H1 (cell line): ENCODE results near the gene CRPPA. TPM values are rescaled to one million over a fixed set of nuclear protein-coding genes. Genes with fewer than 3 reads are reported as not detected.

Experiments used
- CTCF ChIA-PET: fragments of 300-600 bp; sonication (Branson Sonifier 250); formaldehyde crosslinking; loops from one replicate; lab custom pipeline; 2021; ENCODE audit not compliant: partially characterized antibody; lab: Charles Lee
- POLR2A ChIA-PET: fragments of 300-600 bp; sonication (Branson Sonifier 250); formaldehyde crosslinking; loops from one replicate; lab custom pipeline; 2021; ENCODE audit warnings: inconsistent platforms; ENCODE audit not compliant: partially characterized antibody; lab: Charles Lee
- DNase-seq, 2 experiments: peaks; one replicate each; pipeline versions ENCODE4 v3.0.0 to v3.0.0-alpha.2; 2010 to 2022; ENCODE audit warnings: low spot score in 2 of 2, low read depth in 1 of 2, mixed read lengths in 1 of 2
- FAIRE-seq: peaks from 2 replicates; lab custom pipeline; 2011; peaks lifted over from hg19 to GRCh38; lab: Jason Lieb, UNC
- H2AFZ ChIP-seq: 2 replicates; pipeline ENCODE4 v1.8.1; 2012; ENCODE audit warnings: low read length, inconsistent platforms
- H2AK5ac ChIP-seq: 2 replicates; pipeline ENCODE4 v1.6.1; 2013; ENCODE audit warnings: low read depth, low read length
- H2BK120ac ChIP-seq: replicated peaks from 2 replicates; pipeline ENCODE3; 2013; ENCODE audit warnings: low read depth, low read length, inconsistent platforms
- H2BK12ac ChIP-seq: 2 replicates; pipeline ENCODE4 v1.6.1; 2013; ENCODE audit warnings: low read depth, low read length
- H2BK15ac ChIP-seq: 2 replicates; pipeline ENCODE4 v1.6.1; 2013; ENCODE audit warnings: low read length
- H2BK20ac ChIP-seq: 2 replicates; pipeline ENCODE4 v1.6.1; 2013; ENCODE audit warnings: low read length
- H2BK5ac ChIP-seq: 2 replicates; pipeline ENCODE4 v1.6.1; 2013; ENCODE audit warnings: low read depth, low read length
- H3K14ac ChIP-seq: 2 replicates; pipeline ENCODE4 v1.6.1; 2013; ENCODE audit warnings: inconsistent platforms; ENCODE audit not compliant: insufficient read length
- H3K18ac ChIP-seq: 2 replicates; pipeline ENCODE4 v1.6.1; 2013; ENCODE audit warnings: low read length; ENCODE audit errors: extremely low read depth
- H3K23ac ChIP-seq: 2 replicates; pipeline ENCODE4 v1.6.1; 2013; ENCODE audit warnings: inconsistent platforms; ENCODE audit not compliant: insufficient read length
- H3K23me2 ChIP-seq: 2 replicates; pipeline ENCODE4 v1.6.1; 2013; ENCODE audit warnings: low read depth, low read length
- H3K27ac ChIP-seq: 2 replicates; pipeline ENCODE4 v1.6.1; 2011; ENCODE audit warnings: low read depth, low read length, inconsistent platforms
- H3K27me3 ChIP-seq, 4 experiments: replicated peaks in 1 of 4; 1 replicate in 1 of 4; 2 replicates in 3 of 4; pipeline versions ENCODE4 v1.6.1 to v1.8.1; 2011 to 2013; ENCODE audit warnings: low read length in 3 of 4, mild to moderate bottlenecking in 3 of 4, inconsistent platforms in 2 of 4, mixed read lengths in 2 of 4, moderate library complexity in 1 of 4; ENCODE audit not compliant: control insufficient read depth in 3 of 4, insufficient read depth in 3 of 4; ENCODE audit errors: extremely low read depth in 1 of 4
- H3K36me3 ChIP-seq, 4 experiments: 2 replicates each; pipeline versions ENCODE4 v1.6.1 to v1.8.1; 2011 to 2013; ENCODE audit warnings: mild to moderate bottlenecking in 4 of 4, low read length in 3 of 4, moderate library complexity in 2 of 4, control low read depth in 1 of 4, inconsistent platforms in 1 of 4; ENCODE audit not compliant: insufficient read depth in 4 of 4, control insufficient read depth in 2 of 4
- H3K4ac ChIP-seq: replicated peaks from 2 replicates; pipeline ENCODE3; 2013; ENCODE audit warnings: low read length, low read depth, mixed read lengths, inconsistent platforms; ENCODE audit not compliant: insufficient read length
- H3K4me1 ChIP-seq, 4 experiments: replicated peaks in 1 of 4; 1 replicate in 1 of 4; 2 replicates in 3 of 4; pipeline versions ENCODE4 v1.6.1 to v1.8.1; 2011 to 2013; ENCODE audit warnings: low read length in 3 of 4, inconsistent platforms in 2 of 4, mixed read lengths in 1 of 4; ENCODE audit not compliant: insufficient read depth in 4 of 4, control insufficient read depth in 3 of 4
- H3K4me2 ChIP-seq, 2 experiments: 2 replicates each; pipeline versions ENCODE4 v1.6.1 to v1.8.1; 2011 to 2013; ENCODE audit warnings: low read depth in 2 of 2, low read length in 2 of 2, control low read depth in 1 of 2, inconsistent platforms in 1 of 2, mild to moderate bottlenecking in 1 of 2; ENCODE audit not compliant: insufficient read depth in 1 of 2
- H3K4me3 ChIP-seq, 4 experiments: fragments of 200-600, 300-600 bp in 1 of 4; sonication (generic), shearing (Covaris generic), sonication (Bioruptor Twin) in 1 of 4; 2 replicates each; pipeline versions ENCODE4 v1.5.1 to v1.8.1; 2011 to 2016; ENCODE audit warnings: low read length in 4 of 4, low read depth in 3 of 4, control low read depth in 2 of 4, inconsistent platforms in 2 of 4, mild to moderate bottlenecking in 2 of 4, mixed read lengths in 1 of 4, moderate library complexity in 1 of 4; ENCODE audit not compliant: insufficient read depth in 2 of 4; ENCODE audit errors: extremely low read depth in 1 of 4
- H3K56ac ChIP-seq: replicated peaks from 2 replicates; pipeline ENCODE3; 2013; ENCODE audit warnings: low read depth, mild to moderate bottlenecking, mixed read lengths, low read length, inconsistent platforms; ENCODE audit not compliant: insufficient read length
- H3K79me1 ChIP-seq: 2 replicates; pipeline ENCODE4 v1.6.1; 2013; ENCODE audit warnings: low read depth, low read length, control low read depth
- H3K79me2 ChIP-seq, 2 experiments: 2 replicates each; pipeline versions ENCODE4 v1.6.1 to v1.8.1; 2012 to 2013; ENCODE audit warnings: low read length in 2 of 2, mild to moderate bottlenecking in 2 of 2, inconsistent platforms in 1 of 2; ENCODE audit not compliant: insufficient read depth in 2 of 2, control insufficient read depth in 1 of 2
- H3K9ac ChIP-seq, 4 experiments: replicated peaks in 1 of 4; 1 replicate in 1 of 4; 2 replicates in 3 of 4; pipeline versions ENCODE4 v1.6.1 to v1.8.1; 2011 to 2013; ENCODE audit warnings: low read depth in 3 of 4, low read length in 3 of 4, control low read depth in 2 of 4, mild to moderate bottlenecking in 2 of 4, moderate library complexity in 2 of 4, inconsistent platforms in 1 of 4; ENCODE audit errors: extremely low read depth in 1 of 4
- H3K9me3 ChIP-seq, 2 experiments: 2 replicates each; pipeline versions ENCODE4 v1.6.1 to v1.8.1; 2012 to 2013; ENCODE audit warnings: mild to moderate bottlenecking in 2 of 2, moderate library complexity in 2 of 2, control low read depth in 1 of 2, inconsistent platforms in 1 of 2, low read depth in 1 of 2, low read length in 1 of 2, mixed read lengths in 1 of 2; ENCODE audit not compliant: insufficient read depth in 2 of 2
- H4K20me1 ChIP-seq, 2 experiments: replicated peaks in 1 of 2; 2 replicates each; pipeline versions ENCODE3 to v1.8.1; 2011 to 2013; ENCODE audit warnings: inconsistent platforms in 2 of 2, low read length in 2 of 2, mild to moderate bottlenecking in 1 of 2; ENCODE audit not compliant: insufficient read depth in 2 of 2, control insufficient read depth in 1 of 2
- H4K5ac ChIP-seq: 2 replicates; pipeline ENCODE4 v1.6.1; 2013; ENCODE audit warnings: low read length, low read depth, mixed read lengths, inconsistent platforms; ENCODE audit not compliant: insufficient read length
- H4K8ac ChIP-seq: 2 replicates; pipeline ENCODE4 v1.8.0; 2013; ENCODE audit warnings: mild to moderate bottlenecking, moderate library complexity, low read length, inconsistent platforms; ENCODE audit not compliant: insufficient read depth; ENCODE audit errors: extremely low read depth
- H4K91ac ChIP-seq: replicated peaks from 2 replicates; pipeline ENCODE3; 2013; ENCODE audit warnings: low read length, mixed read lengths, inconsistent platforms; ENCODE audit not compliant: insufficient read length
- ASH2L ChIP-seq: fragments of 200-600, 300-600 bp; sonication (generic); IDR thresholded peaks from one replicate; pipeline ENCODE4 v1.7.1; 2017; ENCODE audit warnings: low read length
- CBX5 ChIP-seq: fragments of 300-800, 300-1000 bp; sonication (generic); IDR thresholded peaks from 2 replicates; pipeline ENCODE4 v1.7.1; 2016; ENCODE audit warnings: antibody characterized with exemption, low read length, low read depth
- CEBPB ChIP-seq: IDR thresholded peaks from 2 replicates; pipeline ENCODE4 v1.6.1; 2012; ENCODE audit warnings: low read depth, low read length
- CREB1 ChIP-seq: IDR thresholded peaks from 2 replicates; pipeline ENCODE4 v1.6.1; 2012; ENCODE audit warnings: inconsistent platforms
- E2F6 ChIP-seq: IDR thresholded peaks from 2 replicates; pipeline ENCODE4 v1.6.1; 2012; ENCODE audit warnings: inconsistent platforms
- FOSL1 ChIP-seq: IDR thresholded peaks from 2 replicates; pipeline ENCODE4 v1.6.1; 2011; ENCODE audit warnings: mild to moderate bottlenecking, low read depth, low read length, moderate library complexity; ENCODE audit not compliant: insufficient read depth
- JUND ChIP-seq: IDR thresholded peaks from 2 replicates; pipeline ENCODE4 v1.6.1; 2011; ENCODE audit warnings: mild to moderate bottlenecking, improper control_type of control experiment, low read length
- POLR2AphosphoS5 ChIP-seq: IDR thresholded peaks from 2 replicates; pipeline ENCODE4 v1.6.1; 2011; ENCODE audit warnings: low read depth, low read length
- POU5F1 ChIP-seq: IDR thresholded peaks from 2 replicates; pipeline ENCODE4 v1.6.1; 2011; ENCODE audit warnings: low read depth, mild to moderate bottlenecking, low read length, moderate library complexity
- RNF2 ChIP-seq: fragments of 200-900, 300-1000 bp; sonication (generic); IDR thresholded peaks from 2 replicates; pipeline ENCODE4 v1.7.1; 2016; ENCODE audit warnings: borderline replicate concordance, low read depth, mild to moderate bottlenecking, antibody characterized with exemption, low read length; ENCODE audit not compliant: poor library complexity, severe bottlenecking; ENCODE audit errors: missing control alignments
- SIX5 ChIP-seq: IDR thresholded peaks from 2 replicates; pipeline ENCODE4 v1.6.1; 2011; ENCODE audit warnings: mild to moderate bottlenecking, low read depth, low read length
- TAF7 ChIP-seq: optimal IDR thresholded peaks from 2 replicates; pipeline ENCODE3; 2011; ENCODE audit warnings: low read depth, mild to moderate bottlenecking, inconsistent platforms, low read length, moderate library complexity, borderline replicate concordance
- WGBS, 2 experiments: shearing (Covaris generic) in 1 of 2; methylation state at CpG; one replicate each; pipeline versions ENCODE4 v1.1.6 to v1.1.7; 2013 to 2015; ENCODE audit warnings: low lambda C conversion rate in 2 of 2, mixed read lengths in 2 of 2, inconsistent platforms in 1 of 2, low coverage in 1 of 2, missing lambda C conversion rate in 1 of 2; ENCODE audit not compliant: insufficient replicate concordance in 2 of 2, insufficient coverage in 1 of 2, insufficient read length in 1 of 2; ENCODE audit errors: extremely low coverage in 1 of 2, missing lambda C conversion rate in 1 of 2; 5-methylcytosine and 5-hydroxymethylcytosine counted together
- polyA plus RNA-seq, 7 experiments: library from polyadenylated mRNA; depleted of rRNA in 3 of 7; stranded (reverse) in 5 of 7; unstranded in 2 of 7; fragments of >200 nt in 5 of 7; fragments of 200-250 nt in 2 of 7; gene quantifications; 1 replicate in 5 of 7; 2 replicates in 1 of 7; 4 replicates in 1 of 7; pipeline versions ENCODE4 v1.2.1 to v1.2.3, GENCODE V29; 2011 to 2013; ENCODE audit warnings: missing spikeins in 2 of 7, mixed read lengths in 2 of 7
- total RNA-seq: library from RNA; stranded (reverse); fragmentation: NEBNext Ultra II Directional; extraction: Animal tissue kit (Norgen Biotek cat#: 25700); gene quantifications from 2 replicates; pipeline ENCODE4 v1.2.1, GENCODE V29; 2021
- TF ChIP-seq, protein P1 (sequence below): IDR thresholded peaks from 2 replicates; pipeline ENCODE4 v1.6.1; 2011; ENCODE audit warnings: low read length, improper control_type of control experiment

CRPPA gene
- total and polyA plus RNA-seq, 2 of the 8 experiments (the other 6 are each of a cell fraction or from before 2014, with no cell fraction given) = 0.23 to 0.39 TPM

GRCh38 chr7:16432425-16432731 lies 11.0 kb upstream of the CRPPA start:
- Histone ChIP-seq H3K56ac (no peak overlapping the region), H3K79me1 (no peaks in the 10 kb centered on the region), H3K27ac (no peak overlapping the region), H4K91ac (no peak overlapping the region), H2BK20ac (no peak overlapping the region), H3K23ac (no peak overlapping the region), H3K18ac (no peak overlapping the region), H4K5ac (no peak overlapping the region), H3K36me3 (no peaks in the 10 kb centered on the region), H3K79me2 (no peaks in the 10 kb centered on the region), H3K4me3 (no peak overlapping the region), H3K9ac (no peak overlapping the region), H3K4me1 (no peaks in the 10 kb centered on the region), H2AFZ (no peak overlapping the region), H3K14ac (no peak overlapping the region), H2BK12ac (no peak overlapping the region), H3K27me3 (peaks cover 0 to 1% (median 0%) of the 10 kb centered on the region in 4 experiments; a peak in 1 of 7 replicates), H2BK5ac (no peak overlapping the region), H2BK15ac (no peak overlapping the region), H2BK120ac (no peak overlapping the region), H4K8ac (no peak overlapping the region), H4K20me1 (no peaks in the 10 kb centered on the region), H3K4me2 (no peak overlapping the region), H3K4ac (no peak overlapping the region), H3K9me3 (no peaks in the 10 kb centered on the region), H2AK5ac (no peak overlapping the region), H3K23me2 (no peaks in the 10 kb centered on the region)
- CTCF ChIA-PET = interaction anchor here (0.6 to 5.8 kb wide), 28 partner anchors 10 to 652 kb away, joined by 3 to 54 read pairs (median 4); partner anchors contain the start of genes CRPPA and SOSTDC1
- POLR2A ChIA-PET = interaction anchor here (1.4 kb wide), 1 partner anchor 12 kb away, joined by 3 read pairs; no protein-coding TSS in a partner anchor
- DNase-seq = no peak
- FAIRE-seq = no peak
- 100% methylated on average over 1 of the region's 1 CpG; no CpG with 5 or more reads in 1 of the 2 experiments for WGBS, 2 experiments
- no peak for TF ChIP-seq CBX5
- no peak for TF ChIP-seq JUND
- TF ChIP-seq, protein P1, sequence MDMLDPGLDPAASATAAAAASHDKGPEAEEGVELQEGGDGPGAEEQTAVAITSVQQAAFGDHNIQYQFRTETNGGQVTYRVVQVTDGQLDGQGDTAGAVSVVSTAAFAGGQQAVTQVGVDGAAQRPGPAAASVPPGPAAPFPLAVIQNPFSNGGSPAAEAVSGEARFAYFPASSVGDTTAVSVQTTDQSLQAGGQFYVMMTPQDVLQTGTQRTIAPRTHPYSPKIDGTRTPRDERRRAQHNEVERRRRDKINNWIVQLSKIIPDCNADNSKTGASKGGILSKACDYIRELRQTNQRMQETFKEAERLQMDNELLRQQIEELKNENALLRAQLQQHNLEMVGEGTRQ = no peak
- TF ChIP-seq SIX5 = no peak
- no peak for TF ChIP-seq CEBPB
- TF ChIP-seq FOSL1 = no peak
- no peak for TF ChIP-seq E2F6
- no peak for TF ChIP-seq TAF7
- TF ChIP-seq POLR2AphosphoS5 = no peak
- TF ChIP-seq ASH2L = no peak
- no peak for TF ChIP-seq RNF2
- TF ChIP-seq CREB1 = no peak
- TF ChIP-seq POU5F1 = no peak
